Fibroblast of gingiva (primary cell): ENCODE measurements around the gene PRSS57.
"Not testable (repeated sequence)": the region's sequence is repeated elsewhere in the genome, so short reads cannot be mapped to it uniquely, and the experiment has no call there.

Experiments
- DNase-seq: peaks from one replicate; pipeline ENCODE4 v3.0.0-alpha.2; 2011; ENCODE audit warnings: low read depth

The PRSS57 gene

DNA sequence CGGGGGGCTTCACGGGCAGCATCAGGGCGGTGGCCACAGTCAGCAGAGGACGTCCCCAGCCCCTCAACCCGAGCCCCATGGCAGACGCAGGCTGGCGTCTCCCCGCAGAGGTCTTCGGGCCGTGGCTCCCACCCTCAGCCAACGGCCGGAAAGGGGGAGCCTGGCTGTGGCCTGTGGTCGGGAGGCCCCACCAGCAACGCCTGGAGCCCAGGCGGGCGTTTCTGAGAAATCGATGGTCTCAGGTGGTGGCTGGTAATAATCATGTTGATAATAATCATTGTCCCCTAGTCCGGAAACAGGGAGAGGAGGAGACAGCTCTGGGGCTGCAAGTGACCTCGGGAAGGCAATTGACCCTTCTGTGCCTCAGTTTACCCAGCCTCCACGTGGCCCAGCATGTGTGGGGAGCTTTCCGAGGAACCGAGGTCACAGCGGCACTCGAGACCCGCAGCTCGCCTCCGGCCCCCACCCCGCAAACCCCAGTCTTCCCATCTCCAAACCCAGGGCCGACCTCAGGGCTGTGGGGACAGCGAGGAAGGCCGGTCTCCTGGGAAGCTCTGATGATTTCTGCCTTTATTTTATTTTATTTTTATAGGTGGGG, at the start of gene PRSS57:
PRSS57 (minus strand) TSS at position 101 of the 598 bp plus-strand sequence; CDS start at position 79, 22 bp downstream.
- DNase-seq, result no peak

DNA sequence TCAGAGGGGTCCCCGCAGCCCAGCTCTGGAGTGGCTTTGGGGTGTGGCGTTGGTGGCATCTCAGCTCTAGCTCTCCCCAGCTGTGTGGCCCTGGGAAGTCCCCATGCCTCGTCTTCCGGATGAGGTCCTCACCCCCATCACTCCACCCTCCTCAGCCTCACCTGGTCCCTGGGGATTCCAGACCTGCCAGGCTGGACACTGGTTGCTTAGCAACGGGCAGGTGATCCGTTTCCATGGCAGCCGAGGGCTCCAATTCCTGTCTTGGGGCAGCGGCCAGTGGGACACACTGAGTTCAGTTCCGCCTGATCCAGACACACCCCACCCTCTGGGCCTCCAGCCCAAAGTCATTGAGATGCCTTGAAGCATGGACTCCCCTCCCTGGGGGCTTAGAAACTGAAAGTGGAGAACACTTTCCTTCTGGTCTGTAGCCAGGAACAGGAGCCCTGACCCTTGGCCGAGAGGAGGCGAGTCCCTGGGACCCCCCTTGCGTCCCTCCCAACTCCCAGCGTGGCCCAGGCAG, 48.0 kb upstream of the PRSS57 start:
- no peak for DNase-seq

DNA sequence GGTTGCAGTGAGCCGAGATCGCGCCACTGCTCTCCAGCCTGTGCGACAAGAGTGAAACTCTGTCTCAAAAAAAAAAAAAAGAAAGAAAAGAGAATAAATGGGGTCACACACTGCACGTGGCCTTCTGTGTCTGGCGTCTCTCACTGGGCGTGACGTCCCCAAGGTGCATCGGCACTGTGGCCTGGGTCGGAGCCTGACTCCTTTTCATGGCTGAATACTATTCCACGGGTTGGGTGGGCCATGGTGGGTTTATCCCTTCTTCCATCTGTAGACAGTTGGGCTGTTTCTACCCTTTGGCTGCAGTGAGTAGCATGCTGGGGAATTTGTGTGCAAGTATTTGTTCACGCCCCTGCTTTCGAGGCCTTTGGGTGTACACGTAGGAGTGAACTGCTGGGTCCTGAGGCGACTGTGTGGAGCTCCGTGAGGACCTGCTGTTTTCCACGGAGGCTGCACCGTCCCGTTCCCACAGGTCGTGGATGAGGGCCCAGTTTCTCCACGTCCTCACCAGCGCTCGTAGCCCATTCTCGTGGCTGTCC, 47.4 kb upstream of the PRSS57 start:
- no peak for DNase-seq

DNA sequence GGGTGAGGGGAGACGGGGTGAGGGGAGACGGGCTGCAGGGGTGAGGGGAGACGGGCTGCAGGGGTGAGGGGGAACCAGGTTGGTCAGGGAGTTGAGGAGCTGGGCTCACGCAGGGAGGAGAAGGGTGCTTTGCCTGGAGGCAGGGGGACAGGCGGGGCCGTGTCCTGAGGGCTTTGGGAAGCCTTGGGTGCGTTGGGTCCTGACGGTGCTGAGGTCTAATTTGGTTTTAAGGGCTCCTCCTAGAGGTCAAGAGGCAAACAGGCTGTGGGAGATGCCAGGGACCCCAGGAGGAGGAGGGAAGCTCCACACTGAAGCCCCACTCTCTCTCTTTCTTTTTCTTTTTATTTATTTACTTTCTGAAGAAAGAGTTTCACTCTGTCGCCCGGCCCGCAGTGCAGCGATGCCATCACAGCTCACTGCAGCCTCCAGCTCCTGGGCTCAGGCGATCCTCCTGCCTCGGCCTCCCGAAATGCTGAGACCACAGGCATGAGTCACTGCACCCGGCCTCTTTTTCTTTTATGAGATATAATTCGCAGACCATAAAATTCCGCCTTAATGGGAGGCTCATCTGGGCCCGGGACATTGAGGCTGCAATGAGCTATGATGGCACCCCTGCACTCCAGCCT, 46.4 kb upstream of the PRSS57 start:
- DNase-seq, result no peak

DNA sequence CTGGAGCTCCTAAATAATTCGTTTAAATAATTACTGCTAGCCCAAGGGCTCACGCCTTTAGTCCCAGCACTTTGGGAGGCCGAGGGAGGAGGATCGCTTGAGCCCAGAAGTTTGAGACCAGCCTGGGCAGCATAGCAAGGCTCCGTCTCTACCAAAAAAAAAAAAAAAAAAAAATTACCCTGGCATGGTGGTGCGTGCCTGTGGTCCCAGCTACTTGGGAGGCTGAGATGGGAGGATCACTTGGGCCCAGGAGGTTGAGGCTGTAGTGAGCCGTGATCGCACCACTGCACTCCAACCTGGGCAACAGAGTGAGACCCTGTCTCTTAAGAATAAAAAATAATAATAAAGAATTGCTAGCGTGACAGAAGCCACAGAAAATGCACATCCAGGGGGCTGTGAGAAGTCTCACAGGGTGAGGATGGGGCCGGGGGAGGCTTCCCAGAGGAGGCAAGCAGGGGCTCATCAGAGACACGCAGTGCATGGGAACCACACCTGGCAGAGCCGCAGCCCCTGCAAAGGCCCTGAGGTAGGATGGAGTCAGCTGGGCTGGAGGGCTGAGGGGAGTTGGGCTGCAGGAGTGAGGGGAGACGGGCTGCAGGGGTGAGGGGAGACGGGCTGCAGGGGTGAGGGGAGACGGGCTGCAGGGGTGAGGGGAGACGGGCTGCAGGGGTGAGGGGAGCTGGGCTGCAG, 45.7 kb upstream of the PRSS57 start:
- not testable (repeated sequence) for DNase-seq

DNA sequence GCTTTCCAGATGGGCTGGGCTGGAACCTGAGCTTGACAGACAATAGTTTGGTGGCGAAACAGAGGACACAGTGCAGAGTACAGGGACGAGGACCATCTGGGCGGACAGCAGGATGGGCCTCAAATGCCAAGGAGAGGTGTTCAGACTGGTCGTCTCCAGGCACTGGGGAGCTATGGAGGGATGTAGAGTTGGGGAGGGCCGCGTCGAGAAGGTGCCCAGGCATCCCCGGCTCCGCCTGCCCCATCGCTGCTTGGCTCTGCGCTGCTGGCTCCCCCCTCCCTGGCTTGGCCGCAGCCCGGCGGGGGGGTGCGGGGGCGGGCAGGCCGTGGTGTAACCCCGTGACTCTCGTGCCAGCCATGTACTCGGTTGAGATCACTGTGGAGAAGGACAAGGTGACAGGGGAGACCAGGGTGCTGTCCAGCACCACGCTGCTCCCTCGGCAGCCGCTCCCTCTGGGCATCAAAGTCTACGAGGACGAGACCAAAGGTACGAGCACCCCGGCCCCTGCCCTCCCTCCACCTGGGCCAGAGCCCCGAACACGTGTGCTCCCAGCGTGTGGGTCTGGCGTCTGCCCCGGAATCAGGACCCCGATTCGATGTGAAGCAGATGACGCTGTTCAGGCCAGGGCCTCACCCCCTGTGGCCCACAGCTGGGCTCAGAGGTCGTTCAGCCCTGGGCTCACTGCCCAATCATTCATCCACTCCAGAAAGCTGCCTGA, 44.9 kb upstream of the PRSS57 start:
- DNase-seq, result no peak

DNA sequence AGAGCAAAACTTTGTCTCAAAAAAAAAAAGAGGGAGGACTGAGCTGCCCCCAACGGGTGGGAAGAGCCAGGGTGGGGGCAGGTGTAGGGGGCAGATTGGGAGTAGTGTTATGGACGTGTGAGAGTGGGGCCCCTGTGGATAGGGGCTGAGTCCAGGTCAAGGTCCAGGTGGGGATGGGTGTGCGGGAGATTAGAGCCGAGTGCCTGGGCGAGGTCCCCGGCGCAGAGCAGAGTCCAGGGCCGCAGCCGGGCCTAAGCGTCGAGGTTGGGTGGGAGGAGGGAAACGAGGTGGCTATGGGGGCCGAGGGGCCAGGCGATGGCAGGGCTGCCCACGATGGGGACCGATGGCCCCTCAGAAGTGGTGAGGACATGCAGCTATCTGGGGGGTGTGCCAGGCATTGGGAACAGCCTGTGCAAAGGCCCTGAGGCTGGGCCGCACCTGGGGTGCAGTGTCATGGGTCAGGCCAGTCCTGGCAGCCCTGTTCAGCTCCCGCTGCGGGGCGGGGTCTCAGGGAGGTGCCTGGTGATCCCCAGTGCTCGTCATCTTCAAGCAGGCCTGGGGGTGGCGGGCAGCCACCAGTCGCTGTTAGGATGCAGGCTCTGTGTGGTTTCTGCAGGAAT, 43.4 kb upstream of the PRSS57 start:
- no peak for DNase-seq

DNA sequence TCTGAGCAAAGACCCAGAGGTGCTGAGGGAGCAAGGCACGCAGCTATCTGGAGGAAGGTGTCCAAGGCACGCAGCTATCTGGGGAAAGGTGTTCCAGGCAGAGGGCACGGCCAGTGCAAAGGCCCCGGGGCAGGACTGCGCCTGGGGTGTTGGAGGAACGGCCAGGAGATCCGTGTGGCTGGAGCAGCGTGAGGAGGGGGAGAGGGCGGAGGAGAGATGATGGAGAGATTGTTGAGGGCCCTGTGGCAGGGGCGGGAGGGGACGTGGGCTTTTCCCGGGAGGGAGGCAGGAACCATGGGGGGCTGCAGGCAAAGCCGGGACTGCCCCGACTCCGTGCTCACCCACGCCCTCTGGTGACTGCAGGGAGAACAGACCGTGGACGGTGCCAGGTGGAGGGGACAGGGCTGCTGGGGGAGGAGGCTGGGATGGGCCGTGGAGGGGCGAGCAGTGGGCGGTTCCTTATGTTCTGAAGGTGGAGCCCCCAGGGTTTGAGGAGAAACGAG, 42.4 kb upstream of the PRSS57 start:
- DNase-seq, result no peak

DNA sequence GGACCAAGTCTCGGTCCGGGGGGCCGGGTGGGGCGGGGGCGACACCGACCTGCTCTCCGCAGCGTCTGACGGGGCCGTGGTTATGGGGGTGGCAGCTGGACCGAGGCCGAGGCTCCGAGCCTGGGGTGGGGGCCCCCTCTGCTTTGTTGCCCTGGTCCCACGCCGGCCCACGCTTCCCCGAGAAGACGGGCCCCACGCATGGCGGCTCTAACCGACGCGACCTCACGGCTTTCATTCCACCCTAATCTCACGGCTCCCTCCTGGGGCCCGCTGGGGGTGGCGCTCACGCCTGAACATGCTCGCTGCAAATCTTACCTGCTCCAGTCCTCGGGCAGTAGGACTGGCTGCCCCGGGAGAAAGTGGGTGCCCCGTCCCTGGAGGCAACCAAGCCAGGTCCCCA, 40.9 kb upstream of the PRSS57 start:
- no peak for DNase-seq

DNA sequence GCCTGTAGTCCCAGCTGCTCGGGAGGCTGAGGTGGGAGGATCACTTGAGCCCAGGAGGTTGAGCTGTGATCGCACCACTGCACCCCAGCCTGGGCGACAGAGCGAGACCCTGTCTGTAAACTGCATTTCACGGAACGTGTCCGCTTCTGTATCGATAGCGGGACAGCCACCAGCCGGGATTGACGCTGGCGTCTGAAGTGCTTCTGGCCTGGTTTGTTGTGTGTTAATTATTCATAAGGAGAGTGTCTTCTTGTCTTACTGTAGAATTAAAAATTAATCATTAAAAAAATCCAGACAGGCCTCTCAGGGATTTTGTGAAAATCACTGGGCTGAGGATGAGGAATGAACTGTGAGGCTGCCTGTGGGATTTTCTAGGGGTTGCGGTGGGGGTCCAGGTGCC, 39.5 kb upstream of the PRSS57 start:
- no peak for DNase-seq

DNA sequence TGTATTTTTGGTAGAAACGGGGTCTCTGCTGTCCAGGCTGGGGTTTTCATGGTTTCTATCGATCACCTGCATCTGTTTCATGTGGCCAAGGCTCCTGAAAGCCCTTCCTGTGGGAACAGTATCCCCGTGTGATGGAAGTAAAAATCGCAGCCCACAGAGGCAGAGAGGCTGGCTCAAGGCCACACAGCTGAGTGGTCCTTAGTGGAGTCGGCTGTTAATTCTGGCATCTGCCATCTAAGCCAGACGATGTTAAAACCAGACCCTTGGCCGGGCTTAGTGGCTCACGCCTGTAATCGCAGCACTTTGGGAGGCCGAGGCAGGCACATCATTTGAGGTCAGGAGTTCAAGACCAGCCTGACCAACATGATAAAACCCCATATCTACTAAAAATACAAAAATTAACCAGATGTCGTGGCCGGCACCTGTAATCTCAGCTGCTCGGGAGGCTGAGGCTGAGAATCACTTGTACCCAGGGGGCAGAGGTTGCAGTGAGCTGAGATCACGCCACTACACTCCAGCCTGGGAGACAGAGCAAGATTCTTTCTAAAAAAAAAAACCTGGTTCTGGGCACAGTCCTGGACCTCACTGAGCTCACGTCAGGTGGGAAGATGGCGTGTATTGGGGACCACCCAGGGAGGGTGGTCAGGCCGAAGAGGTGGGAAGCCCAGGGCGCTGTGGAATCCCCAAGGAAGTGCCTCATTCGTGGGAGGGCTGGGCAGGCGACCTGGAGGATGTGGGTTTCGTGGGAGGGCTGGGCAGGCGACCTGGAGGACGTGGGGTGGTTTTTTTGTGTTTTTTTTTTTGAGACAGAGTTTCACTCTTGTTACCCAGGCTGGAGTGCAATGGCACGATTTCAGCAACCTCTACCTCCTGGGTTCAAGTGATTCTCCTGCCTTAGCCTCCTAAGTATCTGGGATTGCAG, 37.2 kb upstream of the PRSS57 start:
- no peak for DNase-seq

DNA sequence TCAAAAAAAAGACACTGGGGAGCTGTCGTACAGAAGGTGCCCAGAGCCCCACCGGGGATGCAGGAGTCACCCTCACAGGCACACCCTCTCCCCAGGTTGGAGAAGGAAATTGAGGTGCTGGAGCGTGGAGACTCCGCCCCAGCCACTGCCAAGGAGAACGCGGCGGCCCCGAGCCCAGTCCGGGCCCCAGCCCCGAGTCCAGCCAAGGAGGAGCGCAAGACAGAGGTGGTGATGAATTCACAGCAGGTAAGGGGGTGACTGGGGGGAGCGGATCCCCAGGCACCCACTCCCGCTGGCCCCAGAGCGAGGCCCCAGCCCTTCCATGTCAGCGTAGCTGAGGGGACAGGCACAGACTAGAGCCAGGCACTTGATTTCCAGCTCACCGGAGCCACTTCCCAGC, 35.7 kb upstream of the PRSS57 start:
- no peak for DNase-seq

DNA sequence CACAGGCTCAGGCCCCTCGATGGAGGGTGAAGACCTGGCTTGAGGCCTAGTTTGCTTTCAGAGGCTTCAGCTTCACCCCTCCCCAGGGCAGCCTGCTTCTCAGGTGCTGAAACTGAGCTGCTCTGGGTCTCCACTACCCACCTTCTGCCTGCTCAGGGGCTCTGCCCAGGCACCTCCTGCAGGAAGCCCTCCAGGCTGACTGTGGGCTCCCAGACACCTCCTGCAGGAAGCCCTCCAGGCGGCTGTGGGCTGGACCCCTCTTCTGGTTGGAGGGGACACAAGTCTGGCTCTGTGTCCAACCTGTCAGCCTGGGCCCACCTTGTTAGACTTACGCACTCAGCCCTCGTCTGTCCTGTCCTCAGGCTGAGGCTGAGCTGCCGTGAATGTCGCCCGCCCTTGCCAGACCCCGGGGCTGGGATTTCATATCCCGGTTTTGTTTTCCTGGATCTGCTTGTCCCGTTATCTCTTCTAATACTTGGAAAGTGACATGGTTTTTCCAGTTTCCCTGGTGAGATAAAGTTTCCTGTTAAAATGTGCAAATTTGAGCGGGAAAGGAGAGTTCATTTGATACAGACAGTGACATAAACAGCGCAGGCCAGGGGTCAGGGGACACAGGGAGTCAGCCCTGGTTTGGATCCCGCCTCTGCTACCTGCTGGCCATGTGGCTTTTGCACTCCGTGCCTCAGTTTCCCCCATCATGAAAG, 34.9 kb upstream of the PRSS57 start:
- DNase-seq, result no peak

DNA sequence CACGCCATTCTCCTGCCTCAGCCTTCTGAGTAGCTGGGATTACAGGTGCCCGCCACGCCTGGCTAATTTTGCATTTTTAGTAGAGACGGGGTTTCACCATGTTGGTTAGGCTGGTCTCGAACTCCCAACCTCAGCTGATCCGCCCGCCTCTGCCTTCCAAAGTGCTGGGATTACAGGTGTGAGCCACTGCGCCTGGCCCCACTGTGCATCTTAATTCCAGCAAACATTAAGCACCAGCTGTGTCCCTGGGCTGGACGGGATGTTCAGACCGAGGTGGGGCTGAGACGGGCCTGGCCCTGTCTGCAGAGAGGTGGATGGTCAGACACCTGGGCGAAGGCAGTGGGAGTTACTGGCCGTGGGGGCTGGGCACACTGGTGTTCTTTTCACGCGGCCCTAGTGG, 34.3 kb upstream of the PRSS57 start:
- DNase-seq, result not testable (repeated sequence)

DNA sequence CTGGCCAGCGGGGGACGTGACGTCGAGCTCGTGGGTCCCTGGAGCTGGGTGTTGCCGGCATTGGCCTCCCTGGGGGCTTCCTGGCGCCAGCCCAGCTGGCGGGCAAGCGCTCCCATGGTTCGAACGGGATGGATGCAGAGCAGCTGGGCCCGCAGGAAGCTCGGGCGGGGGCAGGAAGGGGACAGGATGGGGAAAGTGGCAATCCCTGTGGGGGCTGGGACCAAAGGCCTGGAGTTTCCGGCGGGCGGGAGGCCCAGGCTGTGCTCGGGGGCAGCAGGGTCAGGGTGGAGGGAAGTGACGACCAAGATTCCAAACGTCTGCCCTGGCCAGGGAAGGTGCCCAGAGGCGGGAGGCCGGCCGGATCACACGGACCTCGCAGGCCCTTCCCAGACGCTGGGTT, 32.8 kb upstream of the PRSS57 start:
- DNase-seq, result no peak

DNA sequence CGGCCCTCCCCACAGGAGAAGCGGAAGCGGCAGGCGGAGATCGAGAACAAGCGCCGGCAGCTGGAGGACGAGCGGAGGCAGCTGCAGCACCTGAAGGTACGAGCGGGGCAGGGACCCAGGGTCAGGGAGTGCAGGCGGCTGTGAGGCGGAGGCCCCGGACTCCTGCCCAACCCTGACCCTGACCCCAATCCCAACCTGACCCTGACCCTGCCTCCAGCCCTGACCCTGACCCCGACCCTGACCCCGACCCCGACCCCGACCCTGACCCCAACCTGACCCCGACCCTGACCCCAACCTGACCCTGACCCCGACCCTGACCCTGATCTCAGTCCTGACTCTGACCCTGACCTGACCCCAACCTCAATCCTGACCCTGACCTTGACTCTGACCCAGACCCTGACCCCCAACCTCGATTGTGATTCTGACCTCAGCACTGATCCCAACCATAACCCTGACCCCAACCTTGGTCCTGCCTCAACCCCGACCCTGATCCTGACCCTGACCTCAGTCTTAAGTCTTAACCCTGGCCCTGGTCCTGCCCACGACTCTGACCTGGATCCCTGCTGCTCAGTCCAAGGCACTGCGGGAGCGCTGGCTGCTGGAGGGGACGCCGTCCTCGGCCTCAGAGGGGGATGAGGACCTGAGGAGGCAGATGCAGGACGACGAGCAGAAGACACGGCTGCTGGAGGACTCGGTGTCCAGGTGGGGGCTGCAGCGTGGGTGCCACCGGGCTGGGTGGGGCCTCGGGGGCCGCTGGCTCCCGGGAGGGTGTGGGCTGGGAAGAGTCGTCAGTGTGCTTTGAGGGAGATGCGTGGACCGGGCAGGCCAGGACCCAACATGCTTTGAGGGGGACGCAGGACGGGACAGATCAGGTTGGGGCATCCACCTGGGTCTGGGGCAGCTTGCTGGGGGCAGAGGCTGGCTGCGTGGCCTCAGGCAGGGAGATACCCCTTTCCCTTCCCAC, 32.0 kb upstream of the PRSS57 start:
- no peak for DNase-seq

DNA sequence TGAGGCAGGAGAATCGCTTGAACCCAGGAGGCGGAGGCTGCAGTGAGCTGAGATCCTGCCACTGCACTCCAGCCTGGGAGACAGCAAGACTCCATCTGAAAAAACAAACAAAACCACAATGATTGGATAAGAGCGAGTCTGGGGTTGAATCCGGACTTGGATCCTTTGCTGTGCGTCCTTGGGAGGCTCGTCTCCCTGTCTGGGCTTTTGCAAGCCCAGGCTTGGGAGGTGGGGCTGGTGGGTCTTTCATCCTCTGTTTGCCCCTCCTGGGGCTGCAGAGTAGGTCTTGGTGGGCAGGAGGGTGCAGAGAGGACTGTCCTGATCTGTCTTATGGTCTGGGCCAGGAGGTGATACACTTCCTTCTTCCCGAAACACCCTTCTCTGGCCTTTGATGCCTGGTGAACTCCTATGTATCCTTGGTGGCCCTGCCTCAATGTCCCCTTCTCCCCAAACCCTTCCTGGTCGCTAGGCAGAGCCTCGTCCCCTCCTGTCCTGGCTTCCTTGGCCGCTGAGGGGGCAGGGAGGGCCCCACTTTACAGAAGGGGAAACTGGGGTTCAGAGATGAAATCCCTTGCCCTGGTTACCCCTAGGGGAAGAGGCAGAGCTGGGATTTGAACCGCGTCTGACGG, 30.3 kb upstream of the PRSS57 start:
- no peak for DNase-seq

DNA sequence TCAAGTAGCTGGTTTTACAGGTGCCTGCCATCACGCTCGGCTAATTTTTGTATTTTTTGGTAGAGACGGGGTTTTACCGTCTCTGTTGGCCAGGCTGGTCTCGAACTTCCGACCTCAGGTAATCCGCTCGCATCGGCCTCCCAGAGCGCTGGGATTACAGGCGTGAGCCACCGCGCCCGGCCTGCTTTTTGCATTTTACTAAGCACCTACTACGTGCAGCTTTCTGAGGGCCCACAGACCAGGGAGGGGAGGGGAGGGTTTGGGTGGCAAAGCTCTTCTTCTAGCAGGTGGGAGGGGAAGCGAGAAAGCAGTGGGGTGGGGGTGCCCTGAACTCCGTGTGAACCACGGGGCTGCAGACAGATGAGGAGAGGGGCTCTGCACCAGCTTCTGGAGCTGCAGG, 28.5 kb upstream of the PRSS57 start:
- DNase-seq, result no peak
